ENCODE measurements around the gene KIAA1210.

DNA sequence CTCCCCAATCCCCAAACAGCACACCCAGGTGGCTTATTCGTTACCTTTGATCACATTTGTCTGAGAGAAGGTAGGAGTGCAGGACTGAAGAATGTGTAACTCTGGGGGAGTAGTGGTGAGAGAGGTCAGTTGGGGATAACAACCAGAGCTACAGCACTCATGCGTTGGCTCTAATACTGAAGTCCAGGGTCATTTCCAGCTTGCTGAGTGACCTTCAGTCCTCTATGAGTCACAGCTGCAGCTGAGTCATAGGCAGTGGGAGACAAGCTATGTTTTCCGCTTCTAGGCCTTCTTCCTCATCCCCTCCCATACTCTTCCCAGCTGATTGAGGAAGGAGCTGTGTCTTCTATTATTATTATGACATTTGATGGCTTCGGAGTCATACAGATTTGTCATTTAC, 86.4 kb downstream of the KIAA1210 start:
- TF ChIP-seq, protein P1, sequence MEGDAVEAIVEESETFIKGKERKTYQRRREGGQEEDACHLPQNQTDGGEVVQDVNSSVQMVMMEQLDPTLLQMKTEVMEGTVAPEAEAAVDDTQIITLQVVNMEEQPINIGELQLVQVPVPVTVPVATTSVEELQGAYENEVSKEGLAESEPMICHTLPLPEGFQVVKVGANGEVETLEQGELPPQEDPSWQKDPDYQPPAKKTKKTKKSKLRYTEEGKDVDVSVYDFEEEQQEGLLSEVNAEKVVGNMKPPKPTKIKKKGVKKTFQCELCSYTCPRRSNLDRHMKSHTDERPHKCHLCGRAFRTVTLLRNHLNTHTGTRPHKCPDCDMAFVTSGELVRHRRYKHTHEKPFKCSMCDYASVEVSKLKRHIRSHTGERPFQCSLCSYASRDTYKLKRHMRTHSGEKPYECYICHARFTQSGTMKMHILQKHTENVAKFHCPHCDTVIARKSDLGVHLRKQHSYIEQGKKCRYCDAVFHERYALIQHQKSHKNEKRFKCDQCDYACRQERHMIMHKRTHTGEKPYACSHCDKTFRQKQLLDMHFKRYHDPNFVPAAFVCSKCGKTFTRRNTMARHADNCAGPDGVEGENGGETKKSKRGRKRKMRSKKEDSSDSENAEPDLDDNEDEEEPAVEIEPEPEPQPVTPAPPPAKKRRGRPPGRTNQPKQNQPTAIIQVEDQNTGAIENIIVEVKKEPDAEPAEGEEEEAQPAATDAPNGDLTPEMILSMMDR (conservative IDR thresholded peaks at IDR 0.05) = no peak
- no peak for TF ChIP-seq ZFX (IDR thresholded peaks at IDR 0.05)

All from C4-2B (cell line).